HL-60 (cell line): ENCODE data around the gene GJB2.

Experiments used
- CTCF ChIP-seq: IDR thresholded peaks from one replicate; pipeline ENCODE4 v1.5.1; 2011; ENCODE audit warnings: low read length, control low read depth, inconsistent platforms; ENCODE audit not compliant: insufficient read depth
- GABPA ChIP-seq: IDR thresholded peaks from 2 replicates; pipeline ENCODE4 v1.6.1; 2012; ENCODE audit warnings: low read depth
- POLR2AphosphoS5 ChIP-seq: IDR thresholded peaks from 2 replicates; pipeline ENCODE4 v1.6.1; 2012; ENCODE audit warnings: low read depth
- REST ChIP-seq: IDR thresholded peaks from 2 replicates; pipeline ENCODE4 v1.6.1; 2012; ENCODE audit warnings: low read depth; ENCODE audit not compliant: insufficient replicate concordance

- TF ChIP-seq CTCF (no peak), POLR2AphosphoS5 (no peak), REST (no peak), GABPA (no peak)
Measured at GRCh38 chr13:20193162-20193906, 596 bp upstream of the GJB2 start.
